DND-41 (cell line): ENCODE results near the gene ADGRG4.

Experiments used
- ATAC-seq: fragments of 200-7000 bp; cut with Tn5 transposase; 3 replicates; pipeline ENCODE4 v1.9.1; 2021; ENCODE audit warnings: low read depth; ENCODE audit not compliant: insufficient read depth
- DNase-seq: peaks from one replicate; pipeline ENCODE4 v3.0.0-alpha.2; 2020
- H2AFZ ChIP-seq: 2 replicates; pipeline ENCODE4 v1.6.0; 2012; ENCODE audit warnings: low read depth, low read length
- H3K27ac ChIP-seq: 2 replicates; pipeline ENCODE4 v1.5.1; 2012; ENCODE audit warnings: low read length, inconsistent platforms
- H3K27me3 ChIP-seq: fragments of 200-600 bp; sonication (generic); 2 replicates; pipeline ENCODE4 v1.6.0; 2012; ENCODE audit warnings: low read length, mild to moderate bottlenecking, inconsistent platforms; ENCODE audit not compliant: insufficient read depth, poor library complexity
- H3K36me3 ChIP-seq: 2 replicates; pipeline ENCODE4 v1.5.1; 2012; ENCODE audit warnings: low read length, inconsistent platforms; ENCODE audit not compliant: insufficient read depth
- H3K4me1 ChIP-seq: 2 replicates; pipeline ENCODE4 v1.5.1; 2012; ENCODE audit warnings: mild to moderate bottlenecking, low read length; ENCODE audit not compliant: insufficient read depth
- H3K4me2 ChIP-seq: 2 replicates; pipeline ENCODE4 v1.6.0; 2012; ENCODE audit warnings: mild to moderate bottlenecking, moderate library complexity, low read length, inconsistent platforms; ENCODE audit not compliant: insufficient read depth
- H3K4me3 ChIP-seq, 2 experiments: fragments of 200-600 bp in 1 of 2; shearing (Covaris generic) in 1 of 2; 2 replicates each; pipeline ENCODE4 v1.5.1; 2012 to 2016; ENCODE audit warnings: inconsistent platforms in 2 of 2, low read length in 2 of 2, mild to moderate bottlenecking in 2 of 2, low read depth in 1 of 2, moderate library complexity in 1 of 2
- H3K79me2 ChIP-seq: 2 replicates; pipeline ENCODE4 v1.6.0; 2012; ENCODE audit warnings: low read length, inconsistent platforms; ENCODE audit not compliant: insufficient read depth
- H3K9ac ChIP-seq: 2 replicates; pipeline ENCODE4 v1.6.0; 2012; ENCODE audit warnings: low read depth, mild to moderate bottlenecking, inconsistent platforms, low read length, moderate library complexity
- H3K9me3 ChIP-seq: 2 replicates; pipeline ENCODE4 v1.5.1; 2012; ENCODE audit warnings: low read length, moderate library complexity, mild to moderate bottlenecking, inconsistent platforms; ENCODE audit not compliant: insufficient read depth, severe bottlenecking
- H4K20me1 ChIP-seq: 2 replicates; pipeline ENCODE4 v1.6.0; 2012; ENCODE audit warnings: low read length; ENCODE audit not compliant: insufficient read depth
- EZH2 ChIP-seq: IDR thresholded peaks from 3 replicates; pipeline ENCODE4 v1.6.1; 2012; ENCODE audit warnings: borderline replicate concordance, low read depth, mild to moderate bottlenecking, moderate library complexity, low read length, inconsistent platforms; ENCODE audit not compliant: severe bottlenecking
- TF ChIP-seq, protein P1 (sequence below): IDR thresholded peaks from 2 replicates; pipeline ENCODE4 v1.5.1; 2012; ENCODE audit warnings: borderline replicate concordance, low read length, moderate library complexity, mild to moderate bottlenecking; ENCODE audit not compliant: poor library complexity, severe bottlenecking; ENCODE audit errors: extremely low read depth

ADGRG4 gene

DNA sequence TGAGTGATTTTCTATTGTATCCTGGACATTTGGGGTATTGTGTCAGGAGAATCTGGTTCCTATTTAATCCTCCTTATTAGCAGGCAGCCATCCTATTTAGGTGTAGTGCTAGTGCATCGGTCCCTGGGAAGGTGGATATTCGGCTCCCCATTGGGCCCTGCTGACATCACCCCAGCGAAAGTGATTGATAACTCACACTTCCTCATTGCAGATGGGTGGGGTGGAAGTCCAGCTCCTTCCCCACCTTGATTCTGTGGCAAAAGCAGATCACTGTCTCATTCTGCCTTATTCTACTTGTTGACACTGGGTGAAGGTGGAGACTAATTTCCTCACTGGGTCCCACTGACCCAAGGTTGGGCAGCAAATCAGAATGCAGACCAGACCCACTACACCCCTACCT lies 163.8 kb downstream of the ADGRG4 start:
- Histone ChIP-seq H3K36me3 (no peaks in the 10 kb centered on the region), H3K27ac (no peak overlapping the region), H3K4me1 (no peaks in the 10 kb centered on the region), H3K4me2 (no peak overlapping the region), H3K4me3 (no peak overlapping the region), H3K9ac (no peak overlapping the region), H3K9me3 (no peaks in the 10 kb centered on the region), H2AFZ (no peak overlapping the region), H3K79me2 (no peaks in the 10 kb centered on the region), H3K27me3 (no peaks in the 10 kb centered on the region), H4K20me1 (no peaks in the 10 kb centered on the region)
- no peak for TF ChIP-seq EZH2
- TF ChIP-seq, protein P1, sequence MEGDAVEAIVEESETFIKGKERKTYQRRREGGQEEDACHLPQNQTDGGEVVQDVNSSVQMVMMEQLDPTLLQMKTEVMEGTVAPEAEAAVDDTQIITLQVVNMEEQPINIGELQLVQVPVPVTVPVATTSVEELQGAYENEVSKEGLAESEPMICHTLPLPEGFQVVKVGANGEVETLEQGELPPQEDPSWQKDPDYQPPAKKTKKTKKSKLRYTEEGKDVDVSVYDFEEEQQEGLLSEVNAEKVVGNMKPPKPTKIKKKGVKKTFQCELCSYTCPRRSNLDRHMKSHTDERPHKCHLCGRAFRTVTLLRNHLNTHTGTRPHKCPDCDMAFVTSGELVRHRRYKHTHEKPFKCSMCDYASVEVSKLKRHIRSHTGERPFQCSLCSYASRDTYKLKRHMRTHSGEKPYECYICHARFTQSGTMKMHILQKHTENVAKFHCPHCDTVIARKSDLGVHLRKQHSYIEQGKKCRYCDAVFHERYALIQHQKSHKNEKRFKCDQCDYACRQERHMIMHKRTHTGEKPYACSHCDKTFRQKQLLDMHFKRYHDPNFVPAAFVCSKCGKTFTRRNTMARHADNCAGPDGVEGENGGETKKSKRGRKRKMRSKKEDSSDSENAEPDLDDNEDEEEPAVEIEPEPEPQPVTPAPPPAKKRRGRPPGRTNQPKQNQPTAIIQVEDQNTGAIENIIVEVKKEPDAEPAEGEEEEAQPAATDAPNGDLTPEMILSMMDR = no peak
- DNase-seq (no peak), ATAC-seq (no peak)
